ENCODE measurements around the gene NPC1. TPM values are rescaled to one million over a fixed set of nuclear protein-coding genes. Genes with fewer than 3 reads are reported as not detected.
"Not testable (repeated sequence)": the region's sequence is repeated elsewhere in the genome, so short reads cannot be mapped to it uniquely, and the experiment has no call there.

Gene NPC1
- 14.5 and 17.0 TPM in 2 replicates for polyA plus RNA-seq (2014; cell fraction: cytosol; rRNA removed)
- polyA plus RNA-seq (2014; cell fraction: nucleus; rRNA removed): 20.8 and 26.8 TPM in 2 replicates

GRCh38 chr18:23586249-23587196 lies at the start of gene NPC1:
NPC1 (minus strand) TSS chr18:23586506; CDS start chr18:23586343, 163 bp downstream.
- DNase-seq (ENCODE audit: low spot score): peak; percentile 88

- DNase-seq (ENCODE audit: low spot score): no peak
Measured at GRCh38 chr18:23636071-23636399, 49.7 kb upstream of the NPC1 start.

- DNase-seq (ENCODE audit: low spot score): no peak
Measured at GRCh38 chr18:23635283-23636070, 49.2 kb upstream of the NPC1 start.

GRCh38 chr18:23634692-23635091 lies 48.4 kb upstream of the NPC1 start:
- DNase-seq (ENCODE audit: low spot score): no peak

GRCh38 chr18:23632615-23633014 lies 46.3 kb upstream of the NPC1 start:
- DNase-seq (ENCODE audit: low spot score): no peak

- no peak for DNase-seq (ENCODE audit: low spot score)
Measured at GRCh38 chr18:23631746-23632145, 45.4 kb upstream of the NPC1 start.

- DNase-seq (ENCODE audit: low spot score): no peak
Measured at GRCh38 chr18:23631312-23631711, 45.0 kb upstream of the NPC1 start.

- DNase-seq (ENCODE audit: low spot score): no peak
Measured at GRCh38 chr18:23629444-23629946, 43.2 kb upstream of the NPC1 start.

- DNase-seq (ENCODE audit: low spot score): no peak
Measured at GRCh38 chr18:23627970-23628369, 41.7 kb upstream of the NPC1 start.

GRCh38 chr18:23627321-23627720 lies 41.0 kb upstream of the NPC1 start:
- no peak for DNase-seq (ENCODE audit: low spot score)

- DNase-seq (ENCODE audit: low spot score): no peak
Measured at GRCh38 chr18:23626451-23627279, 40.4 kb upstream of the NPC1 start.

- DNase-seq (ENCODE audit: low spot score): peak; percentile 94
Measured at GRCh38 chr18:23623040-23623439, 36.7 kb upstream of the NPC1 start.

GRCh38 chr18:23619388-23619881 lies 33.1 kb upstream of the NPC1 start:
- peak; percentile 38 for DNase-seq (ENCODE audit: low spot score)

GRCh38 chr18:23618862-23619387 lies 32.6 kb upstream of the NPC1 start:
- peak; percentile 55 for DNase-seq (ENCODE audit: low spot score)

GRCh38 chr18:23617412-23618014 lies 31.2 kb upstream of the NPC1 start:
- DNase-seq (ENCODE audit: low spot score): no peak

GRCh38 chr18:23616258-23616657 lies 30.0 kb upstream of the NPC1 start:
- no peak for DNase-seq (ENCODE audit: low spot score)

- DNase-seq (ENCODE audit: low spot score): no peak
Measured at GRCh38 chr18:23614891-23615290, 28.6 kb upstream of the NPC1 start.

- no peak for DNase-seq (ENCODE audit: low spot score)
Measured at GRCh38 chr18:23614413-23614812, 28.1 kb upstream of the NPC1 start.

GRCh38 chr18:23613091-23613475 lies 26.8 kb upstream of the NPC1 start:
- DNase-seq (ENCODE audit: low spot score): not testable (repeated sequence)

- no peak for DNase-seq (ENCODE audit: low spot score)
Measured at GRCh38 chr18:23612434-23613090, 26.3 kb upstream of the NPC1 start.
